HG02623 (cell line): ENCODE measurements around the gene PRMT9.

Experiments
- ATAC-seq: cut with Tn5 transposase; IDR thresholded peaks from one replicate; pipeline ENCODE4 v1.9.1; 2021; ENCODE audit warnings: moderate library complexity; ENCODE audit not compliant: unreplicated experiment

Gene PRMT9

DNA sequence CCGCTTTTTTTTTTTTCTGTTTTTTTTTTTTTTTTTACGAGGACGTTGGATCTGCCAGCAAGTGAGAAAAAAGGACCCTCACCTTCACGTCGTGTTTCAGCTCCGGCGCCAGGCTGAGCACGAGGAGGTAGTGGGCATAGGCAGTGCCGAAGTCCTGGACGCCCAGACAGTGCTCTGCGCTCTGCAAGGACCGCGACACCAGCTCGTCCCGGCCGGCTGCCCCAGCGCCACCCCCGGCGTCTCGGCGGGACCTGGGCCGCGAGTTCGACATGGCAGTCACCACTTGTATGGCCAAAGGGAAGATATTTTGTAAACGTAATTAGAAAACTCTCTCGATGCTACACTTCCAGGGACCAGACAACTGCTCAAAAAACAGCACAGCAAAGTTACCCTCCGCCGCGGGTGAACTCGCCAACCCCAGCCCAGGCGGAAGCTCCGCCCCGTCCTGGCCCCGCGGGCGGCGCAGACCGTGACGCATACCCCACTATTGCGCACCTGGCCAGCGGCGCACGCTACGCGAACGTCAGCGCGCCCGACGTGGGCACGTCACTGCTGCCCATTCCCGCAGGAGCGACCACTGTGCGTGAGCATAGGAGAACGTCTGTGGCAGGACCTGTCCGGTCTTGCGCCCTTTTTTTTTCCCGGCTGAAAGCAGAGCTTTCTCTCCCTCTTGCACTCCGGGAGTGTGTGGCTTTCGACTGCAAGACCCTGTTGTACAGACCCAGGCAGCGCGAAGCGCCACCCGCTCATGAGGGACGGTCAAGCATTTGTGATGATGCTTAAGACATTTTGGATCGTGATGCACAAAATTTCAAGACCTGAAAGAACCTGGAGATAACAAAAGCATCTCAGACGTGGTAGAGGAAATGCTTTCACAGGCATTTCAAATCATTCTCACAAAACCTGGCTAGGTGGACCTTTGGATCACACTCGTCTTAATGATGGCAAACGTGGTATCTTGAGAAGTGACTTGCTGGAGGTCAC, at the start of gene PRMT9:
PRMT9 (minus strand) TSS at position 447 of the 984 bp plus-strand sequence; CDS start at position 271, 176 bp downstream.
- ATAC-seq: peak; percentile 99

- peak; percentile 19 for ATAC-seq
Measured at GRCh38 chr4:147732518-147733235, 48.7 kb upstream of the PRMT9 start.

DNA sequence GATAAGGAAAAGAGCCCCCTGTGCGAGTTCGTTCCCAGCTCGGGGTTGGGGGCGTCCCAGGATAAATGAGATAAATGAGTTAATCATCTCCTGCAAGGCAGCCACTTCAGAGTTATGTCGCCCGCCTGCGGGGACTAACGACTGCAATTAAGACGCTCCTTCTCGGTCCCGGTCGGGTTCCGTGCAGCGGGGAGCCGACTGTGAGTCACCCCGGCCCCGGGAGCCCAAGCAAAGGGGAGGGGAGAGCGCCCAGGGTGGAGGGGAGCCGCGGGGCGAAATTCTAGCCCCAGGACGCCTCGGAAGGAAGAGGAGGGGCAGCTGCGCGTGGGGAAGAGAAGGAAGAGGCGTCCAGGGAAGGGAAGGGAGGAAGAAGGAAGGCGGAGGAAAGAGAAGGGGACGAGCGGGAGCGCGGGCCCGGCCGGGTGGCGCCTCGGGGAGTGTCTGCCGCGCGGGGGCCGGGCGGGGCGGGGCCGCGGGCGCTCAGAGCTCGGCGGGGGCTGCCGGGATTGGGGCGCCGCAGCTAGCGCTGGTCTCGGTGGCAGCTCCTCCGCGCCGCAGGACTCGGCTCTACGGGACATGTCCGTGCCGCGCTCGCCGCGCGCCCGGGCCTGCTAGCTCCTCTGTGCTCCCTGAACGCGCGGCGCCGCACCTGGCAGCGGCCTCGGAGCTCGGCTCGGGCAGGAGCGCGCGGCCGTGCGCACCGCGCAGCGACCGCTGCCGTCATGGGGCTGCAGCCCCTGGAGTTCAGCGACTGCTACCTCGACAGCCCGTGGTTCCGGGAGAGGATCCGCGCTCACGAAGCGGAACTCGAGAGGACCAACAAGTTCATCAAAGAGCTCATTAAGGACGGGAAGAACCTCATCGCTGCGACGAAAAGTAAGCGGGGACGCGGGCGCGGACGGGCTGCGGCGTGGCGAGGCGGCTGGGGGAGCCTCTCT, 47.9 kb upstream of the PRMT9 start, which contains the start of gene ARHGAP10:
ARHGAP10 (plus strand) TSS at position 509 of the 938 bp plus-strand sequence; CDS start at position 723, 214 bp downstream.
- peak; percentile 58 for ATAC-seq

GRCh38 chr4:147730333-147730732, 46.4 kb upstream of the PRMT9 start:
- ATAC-seq: no peak

- ATAC-seq: no peak
Measured at GRCh38 chr4:147727476-147728028, 43.6 kb upstream of the PRMT9 start.

- no peak for ATAC-seq
Measured at GRCh38 chr4:147725673-147726072, 41.7 kb upstream of the PRMT9 start.

DNA sequence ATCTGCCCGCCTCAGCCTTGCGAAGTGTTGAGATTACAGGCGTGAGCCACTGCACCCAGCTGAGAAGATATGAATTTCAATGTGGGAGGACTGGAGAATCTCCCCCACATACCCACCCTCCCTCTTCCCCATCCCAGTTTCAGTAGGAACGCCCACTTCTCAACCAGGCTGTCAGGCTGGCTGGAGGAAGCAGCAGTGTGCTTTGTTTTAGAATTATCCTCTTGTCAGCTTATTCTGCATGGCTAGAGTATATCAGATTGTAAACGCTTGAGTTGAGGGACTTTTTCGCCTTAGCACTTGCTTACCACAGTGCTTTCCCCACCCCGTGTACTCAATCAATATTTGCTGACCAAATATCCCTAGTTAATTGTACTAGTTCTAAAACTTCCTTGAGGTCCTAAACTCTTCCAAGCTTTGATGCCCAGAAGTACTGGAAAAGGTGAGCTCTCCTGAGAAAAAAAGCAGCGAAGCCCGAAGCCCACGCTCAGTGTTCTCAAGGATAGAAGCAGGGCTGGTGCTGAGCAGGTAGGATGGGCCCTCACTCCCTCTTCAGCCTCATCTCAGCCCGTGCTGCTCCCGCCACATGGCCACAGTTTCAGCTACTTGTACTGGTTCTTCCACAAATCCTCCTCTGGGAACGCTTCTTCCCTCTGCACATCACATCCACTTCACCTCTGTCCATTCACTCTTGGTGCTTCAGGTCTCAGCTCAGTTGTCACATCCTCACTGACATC, 40.7 kb upstream of the PRMT9 start:
- no peak for ATAC-seq

DNA sequence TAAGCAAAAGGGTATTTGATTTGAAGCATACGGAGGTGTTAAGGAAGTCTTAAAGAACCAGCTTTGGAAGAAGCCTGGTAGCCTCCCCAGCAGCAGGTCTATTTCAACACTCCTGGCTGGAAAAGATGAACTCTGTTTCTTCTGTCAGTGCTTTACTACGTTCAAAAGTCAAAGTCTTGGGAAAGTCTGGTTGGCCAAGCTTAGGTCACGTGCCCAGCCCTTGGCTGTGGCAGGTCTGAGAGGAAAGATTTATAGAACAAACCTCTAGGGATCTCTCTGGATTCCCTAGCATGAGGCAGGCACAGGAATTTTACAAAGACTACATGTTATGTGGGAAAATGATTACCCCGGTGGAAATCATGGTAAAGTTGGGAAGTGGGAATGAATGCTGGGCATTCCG, 39.4 kb upstream of the PRMT9 start:
- ATAC-seq: no peak

DNA sequence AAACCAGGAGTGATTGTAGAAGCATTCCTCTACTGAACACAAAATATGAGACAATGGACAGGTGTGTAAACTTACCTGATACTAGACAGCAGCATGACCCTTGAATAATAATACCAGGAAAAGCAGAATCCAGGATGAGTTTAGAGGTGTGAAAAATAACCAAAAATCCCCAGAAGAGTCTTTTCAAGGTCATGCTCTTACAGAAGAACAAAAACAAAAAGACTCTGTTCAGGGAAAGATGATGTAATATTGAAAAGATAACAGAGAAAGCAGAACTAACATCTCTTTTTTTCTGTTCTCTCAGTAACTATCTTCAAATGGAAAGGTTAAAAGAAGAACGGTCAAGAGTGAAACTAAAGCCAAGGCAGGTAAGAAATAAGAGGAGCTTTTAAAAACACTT, 33.9 kb upstream of the PRMT9 start:
- ATAC-seq: peak; percentile 93

DNA sequence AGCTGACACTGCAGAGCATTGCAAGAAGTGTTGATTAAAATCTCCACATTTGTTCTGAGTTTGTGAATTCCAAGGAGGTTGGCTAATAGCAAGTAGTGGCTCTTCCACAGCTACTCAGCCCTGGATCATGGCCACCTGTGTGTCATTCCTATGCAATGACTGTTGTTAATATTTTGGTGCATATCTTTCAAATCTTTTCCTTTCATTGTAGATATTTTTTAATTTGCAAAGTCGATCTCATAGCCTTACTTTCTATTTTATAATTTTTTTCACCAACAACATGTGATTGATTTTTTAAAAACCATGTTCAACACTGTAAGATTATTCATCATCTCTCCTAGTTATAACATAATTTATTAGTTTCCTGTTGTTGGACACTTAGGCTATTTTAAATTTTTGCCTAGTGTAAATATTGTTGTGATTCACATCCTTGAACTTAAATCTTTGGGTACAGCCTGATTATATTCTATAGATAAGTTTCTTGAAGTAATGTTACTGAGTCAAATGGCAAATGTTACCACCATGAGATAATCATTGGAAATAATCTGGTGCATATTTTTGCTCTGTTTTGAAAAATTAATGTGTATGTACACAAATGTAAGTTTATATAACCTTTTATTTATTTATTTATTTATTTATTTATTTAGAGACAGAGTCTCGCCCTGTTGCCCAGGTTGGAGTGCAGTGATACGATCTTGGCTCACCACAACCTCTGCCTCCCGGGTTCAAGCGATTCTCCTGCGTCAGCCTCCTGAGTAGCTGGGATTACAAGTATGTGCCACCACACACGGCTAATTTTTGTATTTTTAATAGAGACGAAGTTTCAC, 30.8 kb upstream of the PRMT9 start:
- no peak for ATAC-seq

GRCh38 chr4:147709999-147710398, 26.0 kb upstream of the PRMT9 start:
- ATAC-seq: no peak

DNA sequence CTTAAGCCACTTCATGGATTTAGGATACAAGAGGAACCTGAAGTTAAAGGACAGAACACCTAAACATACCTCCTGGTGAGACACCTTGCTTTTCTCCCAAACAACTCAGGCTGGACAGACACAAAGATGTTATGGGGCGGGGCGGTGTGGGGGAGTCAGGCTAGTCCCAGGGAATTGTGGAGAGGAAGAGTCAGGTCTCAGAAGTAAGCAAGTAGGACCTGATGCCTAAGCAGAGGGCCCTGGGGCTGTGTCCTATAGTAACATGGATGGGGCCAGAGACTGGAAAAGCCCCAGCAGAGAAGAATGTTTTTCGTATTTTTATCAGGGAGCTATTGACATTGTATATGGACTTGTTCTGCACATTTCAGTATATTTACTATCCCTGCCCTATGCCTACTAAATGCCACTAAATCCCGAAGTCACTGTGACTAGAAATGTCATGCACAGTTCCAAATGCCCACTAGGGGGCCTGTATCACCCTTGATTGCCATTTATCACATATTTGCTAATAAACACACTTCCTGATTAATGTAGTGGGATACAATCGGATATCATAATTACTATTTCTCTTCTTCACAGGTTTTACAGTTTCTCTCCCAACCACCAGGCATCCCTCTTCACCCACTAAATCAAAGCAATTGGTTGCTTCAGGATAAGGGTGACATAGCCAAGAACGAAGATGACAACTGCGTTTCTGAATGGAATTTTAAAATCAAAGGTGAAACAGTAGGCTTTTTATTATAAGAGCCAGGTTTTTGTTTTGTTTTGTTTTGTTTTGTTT, 24.1 kb upstream of the PRMT9 start:
- peak; percentile 68 for ATAC-seq

- ATAC-seq: no peak
Measured at GRCh38 chr4:147704846-147705245, 20.9 kb upstream of the PRMT9 start.

DNA sequence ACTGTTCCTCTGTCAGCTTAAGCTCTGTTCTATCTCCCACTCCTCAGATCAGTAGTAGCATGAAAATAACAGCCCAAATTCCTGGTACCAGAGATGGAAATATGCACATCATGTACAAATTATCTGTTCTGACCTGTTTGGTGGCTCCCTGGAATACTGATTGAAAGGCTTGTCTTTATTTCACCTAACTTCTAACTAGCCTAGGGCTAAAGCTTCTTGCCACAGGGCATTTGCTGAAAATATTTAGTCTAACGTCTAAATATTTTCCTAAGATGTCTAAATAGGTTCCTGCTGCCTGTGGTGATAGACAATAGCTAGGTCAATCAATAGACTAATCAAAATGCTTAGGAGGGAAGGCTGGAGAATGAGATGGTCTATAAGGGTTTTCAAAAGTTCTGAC, 12.9 kb upstream of the PRMT9 start:
- no peak for ATAC-seq

GRCh38 chr4:147693218-147693617, 9.3 kb upstream of the PRMT9 start:
- ATAC-seq: no peak

DNA sequence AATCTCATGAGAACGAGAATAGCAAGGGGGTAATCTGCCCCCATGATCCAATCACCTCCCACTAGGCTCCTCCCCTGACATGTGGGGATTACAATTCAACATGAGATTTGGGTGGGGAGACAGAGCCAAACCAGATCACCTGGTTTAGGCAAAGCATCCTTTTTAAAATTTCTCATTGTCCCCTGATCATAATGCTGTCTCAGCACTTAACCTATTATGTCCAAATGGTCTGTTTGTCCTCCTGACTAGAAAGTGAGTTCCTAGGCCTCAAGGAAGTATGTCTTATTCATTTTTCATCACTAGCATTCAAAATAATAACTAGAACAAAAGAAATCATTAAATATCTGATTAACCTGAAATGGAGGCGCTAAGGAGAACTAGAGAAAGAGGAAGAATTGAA, 7.9 kb upstream of the PRMT9 start:
- no peak for ATAC-seq

DNA sequence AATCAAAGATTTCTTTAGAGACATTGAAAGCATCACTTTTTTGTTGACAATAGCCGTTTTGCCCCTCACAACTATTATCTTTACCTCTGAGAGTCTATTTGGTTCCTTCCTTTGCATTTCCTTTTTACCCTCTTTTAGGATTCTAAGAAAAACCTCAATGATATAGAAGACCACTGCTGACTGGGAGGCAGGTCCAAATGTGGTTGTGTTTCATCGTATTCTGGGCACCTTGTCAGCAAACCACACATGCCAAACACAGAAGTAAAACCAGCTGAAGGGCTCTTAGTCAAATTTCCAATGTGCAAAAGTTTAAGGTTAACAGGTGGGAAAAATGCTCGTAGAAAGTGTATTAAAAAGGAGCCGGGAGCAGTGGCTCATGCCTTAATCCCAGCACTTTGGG, 5.1 kb upstream of the PRMT9 start:
- ATAC-seq: no peak

DNA sequence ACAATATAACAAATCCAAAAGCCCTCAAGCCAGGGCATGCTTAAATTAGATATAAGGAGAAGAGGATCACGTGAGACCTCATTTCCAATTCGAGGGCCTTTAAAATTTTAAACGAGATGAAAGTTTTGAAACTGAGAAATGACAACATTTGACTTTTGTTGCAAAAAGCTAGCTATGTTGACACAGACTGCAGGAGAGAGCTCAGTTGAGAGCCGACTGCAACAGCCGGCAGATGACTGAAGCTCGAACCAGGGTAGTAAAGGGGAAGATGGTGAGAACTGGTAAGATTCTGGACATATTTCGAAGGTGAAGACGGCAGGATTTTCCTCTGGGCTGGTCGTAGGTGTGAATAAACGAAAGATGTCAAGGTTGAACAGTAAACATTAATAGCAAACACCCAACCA, 773 bp downstream of the PRMT9 start:
- ATAC-seq: no peak
